Forelimb muscle (tissue), 1 donor: ENCODE measurements around the gene CEP55. TPM values are rescaled to one million over a fixed set of nuclear protein-coding genes. Genes with fewer than 3 reads are reported as not detected.
A peak's percentile ranks its signal among the peaks of the same experiment; 100 is the strongest.
"Not testable (repeated sequence)": the region's sequence is repeated elsewhere in the genome, so short reads cannot be mapped to it uniquely, and the experiment has no call there.

Experiments used
- DNase-seq: peaks from one replicate; pipeline ENCODE4 v3.0.0-alpha.2; 2013; ENCODE audit warnings: low read depth
- polyA plus RNA-seq: library from polyadenylated mRNA; unstranded; fragments of 120-200 nt; gene quantifications from one replicate; pipeline ENCODE4 v1.2.1, GENCODE V29; 2013; ENCODE audit not compliant: insufficient read length

CEP55 gene
- polyA plus RNA-seq, 1 donor, result 6.2 TPM

DNA sequence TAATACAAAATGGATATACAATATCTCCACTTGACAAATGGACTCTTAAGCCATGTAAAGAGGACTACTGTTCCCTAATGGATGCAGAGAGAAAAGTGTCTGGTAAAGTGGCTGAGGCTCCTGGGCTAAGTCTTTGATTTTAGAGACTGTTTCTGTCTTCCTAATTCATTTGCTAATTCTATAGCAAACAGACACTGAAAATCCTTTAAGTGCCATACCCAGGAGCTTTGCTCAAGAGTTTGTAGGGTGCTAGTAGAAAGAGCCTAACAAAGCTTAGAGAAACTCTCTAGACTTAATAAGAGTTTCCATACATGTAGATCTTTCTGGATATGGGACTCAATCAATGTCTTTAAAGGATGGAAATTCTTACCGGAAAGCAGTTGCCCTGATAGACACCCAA, 16.7 kb downstream of the CEP55 start:
- DNase-seq, result no peak

DNA sequence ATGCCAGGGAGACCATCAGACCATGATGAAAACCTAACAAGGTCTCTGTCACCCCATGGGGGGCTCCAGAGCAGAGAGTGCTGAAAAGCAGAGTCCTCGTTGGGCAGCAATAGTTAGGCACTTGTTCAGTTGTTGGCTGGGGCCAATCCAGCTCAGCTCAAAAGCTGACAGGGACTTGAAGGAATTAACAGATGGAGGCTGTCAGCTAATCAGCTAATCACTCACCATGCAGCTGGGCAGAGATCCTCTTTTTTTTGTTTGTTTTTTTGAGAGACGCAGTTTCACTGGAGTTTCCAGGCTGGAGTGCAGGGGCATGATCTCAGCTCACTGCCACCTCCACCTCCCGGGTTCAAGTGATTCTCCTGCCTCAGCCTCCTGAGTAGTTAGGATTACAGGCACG, 18.1 kb downstream of the CEP55 start:
- DNase-seq, result no peak

DNA sequence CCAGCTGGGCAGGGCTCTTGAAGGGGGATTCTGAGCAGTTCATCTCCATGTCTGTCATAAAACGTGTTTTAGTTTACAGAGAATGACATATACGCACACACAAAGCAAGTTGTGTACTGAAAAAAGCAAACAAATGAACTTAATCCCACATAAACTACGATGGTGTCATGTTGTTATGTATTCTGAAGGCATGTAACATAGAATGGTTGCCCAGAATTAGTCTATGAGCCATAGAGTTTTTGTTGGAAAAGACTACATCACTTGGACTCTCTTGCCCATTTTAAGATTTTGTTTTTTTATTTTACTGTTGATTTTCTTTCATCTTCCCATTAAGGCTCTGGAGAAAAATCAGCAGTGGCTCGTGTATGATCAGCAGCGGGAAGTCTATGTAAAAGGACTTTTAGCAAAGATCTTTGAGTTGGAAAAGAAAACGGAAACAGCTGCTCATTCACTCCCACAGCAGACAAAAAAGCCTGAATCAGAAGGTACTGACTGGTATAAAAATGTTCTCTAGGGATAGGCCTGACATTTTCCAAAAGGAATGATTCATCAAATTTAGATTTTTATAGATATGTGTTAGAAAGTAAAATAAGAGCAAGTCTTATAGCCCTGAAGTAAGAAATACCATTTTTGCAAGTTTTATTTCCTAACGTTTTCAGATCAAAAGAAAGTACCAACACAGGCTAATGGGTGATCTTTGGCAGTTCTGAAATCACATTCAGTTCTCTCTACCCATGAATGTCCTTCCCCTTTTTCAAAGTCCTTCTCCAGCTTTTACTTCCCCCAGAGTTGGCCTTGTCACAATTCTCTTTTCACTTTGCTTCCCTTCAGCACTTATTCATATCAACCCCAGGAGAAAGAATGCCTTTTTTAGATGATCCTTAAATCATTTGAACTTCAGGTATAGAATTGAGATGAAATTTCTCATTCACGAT, 18.9 kb downstream of the CEP55 start:
- DNase-seq, result no peak

DNA sequence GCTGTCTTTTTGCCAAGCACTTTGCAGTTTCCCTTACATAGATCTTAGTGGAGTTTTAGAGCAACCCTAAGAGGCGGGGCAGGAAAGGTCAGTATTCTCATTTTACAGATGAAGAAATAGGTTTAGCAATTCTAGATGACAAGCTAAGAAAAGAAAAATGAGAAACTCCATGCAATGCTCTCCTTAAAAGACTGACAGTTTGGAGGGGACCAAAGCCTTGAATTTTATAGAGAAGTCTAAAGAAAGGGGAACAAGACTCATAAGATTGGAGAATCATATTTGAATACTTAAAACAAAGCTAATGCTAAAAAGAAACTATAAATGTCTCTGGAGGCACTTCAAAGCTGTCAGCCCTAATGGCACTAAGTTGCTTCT, 19.6 kb downstream of the CEP55 start:
- DNase-seq, result no peak

DNA sequence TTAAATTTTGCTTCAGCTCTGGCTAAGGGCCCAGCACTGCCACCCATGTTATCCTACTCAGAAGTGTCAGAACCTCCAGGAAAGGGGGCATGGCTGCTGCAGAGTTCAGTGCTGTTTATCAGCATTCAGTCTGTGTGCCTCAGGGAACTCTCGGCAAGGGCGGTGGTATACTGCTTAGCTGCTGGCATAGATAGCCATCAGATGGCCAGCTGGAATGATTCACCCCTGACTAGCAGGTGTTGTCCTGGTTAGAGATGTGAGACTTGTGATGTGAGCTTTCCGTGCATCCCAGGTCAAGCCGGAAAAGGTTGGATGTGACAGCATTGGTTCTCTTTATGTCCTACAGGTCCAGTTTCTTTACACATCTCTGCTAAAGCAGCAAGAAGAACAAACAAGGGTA, 22.1 kb downstream of the CEP55 start:
- DNase-seq, result no peak

- no peak for DNase-seq
Observed at GRCh38 chr10:93535293-93535692, 38.9 kb downstream of the CEP55 start.

GRCh38 chr10:93540871-93541270, 44.5 kb downstream of the CEP55 start:
- not testable (repeated sequence) for DNase-seq

DNA sequence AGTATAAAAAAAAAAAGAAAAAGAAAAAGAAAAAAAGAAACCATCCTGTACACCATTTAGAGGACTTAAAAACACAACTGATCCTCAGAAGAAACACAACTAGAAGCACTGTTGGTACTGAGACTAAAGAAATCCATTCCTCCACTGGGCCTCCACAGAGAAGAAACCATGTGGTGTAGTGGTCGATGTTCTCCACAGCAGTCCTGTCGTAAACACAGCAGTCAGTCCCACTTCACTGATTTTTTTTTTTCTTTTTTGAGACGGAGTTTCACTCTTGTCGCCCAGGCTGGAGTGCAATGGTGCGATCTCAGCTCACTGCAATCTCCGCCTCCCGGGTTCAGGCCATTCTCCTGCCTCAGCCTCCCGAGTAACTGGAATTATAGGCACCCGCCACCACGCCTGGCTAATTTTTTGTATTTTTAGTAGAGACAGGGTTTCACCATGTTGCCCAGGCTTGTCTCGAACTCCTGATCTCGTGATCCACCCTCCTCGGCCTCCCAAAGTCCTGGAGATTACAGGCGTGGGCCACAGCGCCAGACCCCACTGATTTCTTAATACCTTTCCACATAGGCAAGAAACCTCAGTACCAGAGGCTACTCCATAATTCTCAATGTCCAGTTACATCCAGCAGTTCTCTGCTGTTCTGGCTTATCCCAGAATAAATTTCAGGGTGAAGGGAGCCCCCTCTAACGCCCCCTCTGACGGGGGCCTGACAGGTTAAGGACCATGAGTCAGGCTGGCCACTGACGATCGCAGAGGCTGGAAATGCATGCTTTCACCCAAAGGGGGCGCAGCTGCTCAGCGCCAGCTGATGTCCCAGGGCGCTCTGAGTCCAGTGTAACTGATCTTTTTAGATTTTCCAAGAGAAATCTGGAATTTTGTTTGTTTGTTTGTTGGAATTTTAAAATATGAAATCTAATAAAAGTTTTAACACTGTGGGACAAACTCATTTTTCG, 45.3 kb downstream of the CEP55 start:
- DNase-seq, result peak; percentile 43

- DNase-seq, result peak; percentile 49
Observed at GRCh38 chr10:93542358-93542791, 46.0 kb downstream of the CEP55 start.

DNA sequence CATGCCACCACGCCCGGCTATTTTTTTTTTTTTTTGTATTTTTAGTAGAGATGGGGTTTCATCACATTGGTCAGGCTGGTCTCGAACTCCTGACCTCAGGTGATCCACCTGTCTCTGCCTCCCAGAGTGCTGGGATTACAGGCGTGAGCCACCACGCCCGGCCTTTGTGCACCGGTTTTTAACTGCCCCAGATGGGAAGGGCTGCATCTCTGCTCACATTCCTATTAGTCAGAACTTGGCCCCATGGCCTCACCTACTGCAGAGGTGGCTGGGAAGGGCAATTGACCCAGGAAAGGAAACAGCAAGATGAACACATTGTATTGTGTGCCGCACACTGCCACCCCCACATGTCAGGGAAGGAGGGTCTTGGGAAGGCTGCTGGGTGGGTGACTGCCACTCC, 50.6 kb downstream of the CEP55 start:
- DNase-seq, result not testable (repeated sequence)

DNA sequence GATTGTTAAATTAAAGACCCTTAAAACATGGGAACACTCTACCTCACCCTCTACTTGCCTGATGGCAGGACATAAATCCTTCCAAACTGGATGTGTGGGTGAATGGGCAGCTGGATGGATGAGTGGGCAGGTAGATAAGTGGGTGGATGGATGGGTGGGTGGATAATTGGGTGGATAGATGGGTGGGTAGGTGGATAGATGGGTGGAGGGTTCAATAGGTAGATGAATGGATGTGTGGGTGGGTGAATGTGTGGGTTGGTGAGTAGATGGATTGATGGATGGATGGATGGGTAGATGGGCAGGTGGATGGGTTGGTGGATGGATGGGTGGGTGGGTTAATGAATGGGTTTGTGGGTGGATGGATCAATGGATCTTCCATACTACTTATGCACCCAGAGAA, 51.1 kb downstream of the CEP55 start:
- DNase-seq, result no peak

DNA sequence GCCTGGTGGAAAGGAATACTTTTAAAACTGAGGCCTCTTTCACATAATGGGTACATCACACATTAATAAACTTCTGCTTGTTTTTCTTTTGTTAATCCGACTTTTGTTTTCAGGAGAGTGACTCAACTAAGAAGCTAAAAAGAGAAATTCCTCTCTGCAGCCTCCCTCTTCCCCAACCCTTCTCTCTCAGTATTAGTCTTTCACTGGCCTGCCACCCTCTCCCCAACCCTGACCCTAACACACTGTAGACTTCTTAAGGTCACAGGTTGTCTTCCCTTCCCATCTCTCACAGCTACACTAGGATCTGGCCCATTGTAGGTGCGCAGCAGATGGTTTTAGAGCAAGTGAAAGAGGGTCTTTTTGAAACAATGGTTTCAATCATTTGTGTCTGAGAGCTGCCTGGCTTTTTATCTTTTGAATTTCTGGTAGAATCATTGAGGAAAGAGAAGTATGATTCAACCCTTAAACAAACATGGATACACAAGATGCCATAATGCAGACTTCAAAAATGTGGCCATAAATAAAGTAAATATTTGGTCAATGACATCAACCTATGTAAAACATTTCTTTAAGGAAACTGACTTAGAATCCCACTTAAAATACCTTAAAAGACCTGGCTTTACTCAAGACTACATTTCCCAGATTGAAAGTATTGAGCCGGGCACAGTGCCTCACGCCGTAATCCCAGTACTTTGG, 52.1 kb downstream of the CEP55 start:
- DNase-seq, result no peak

GRCh38 chr10:93550606-93551005, 54.2 kb downstream of the CEP55 start:
- no peak for DNase-seq

DNA sequence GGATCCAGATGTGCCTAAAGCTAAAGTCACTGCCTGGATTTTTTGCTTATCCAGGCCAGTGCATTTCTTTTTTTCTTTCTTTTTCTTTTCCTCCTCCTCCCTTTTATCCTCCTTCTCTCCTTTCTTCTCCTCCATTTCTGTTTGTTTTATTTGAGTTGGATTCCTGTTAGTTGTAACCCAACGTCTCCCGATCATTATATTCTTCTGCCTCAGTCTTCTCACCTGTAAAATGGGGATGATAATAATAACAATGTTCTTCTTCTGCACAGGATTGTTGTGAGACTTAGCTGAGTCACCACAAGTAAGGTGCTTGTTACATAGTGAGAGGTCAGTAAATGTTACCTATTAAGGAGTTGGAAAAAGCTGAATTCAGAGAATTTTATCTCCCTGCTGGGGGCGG, 56.4 kb downstream of the CEP55 start:
- DNase-seq, result no peak

DNA sequence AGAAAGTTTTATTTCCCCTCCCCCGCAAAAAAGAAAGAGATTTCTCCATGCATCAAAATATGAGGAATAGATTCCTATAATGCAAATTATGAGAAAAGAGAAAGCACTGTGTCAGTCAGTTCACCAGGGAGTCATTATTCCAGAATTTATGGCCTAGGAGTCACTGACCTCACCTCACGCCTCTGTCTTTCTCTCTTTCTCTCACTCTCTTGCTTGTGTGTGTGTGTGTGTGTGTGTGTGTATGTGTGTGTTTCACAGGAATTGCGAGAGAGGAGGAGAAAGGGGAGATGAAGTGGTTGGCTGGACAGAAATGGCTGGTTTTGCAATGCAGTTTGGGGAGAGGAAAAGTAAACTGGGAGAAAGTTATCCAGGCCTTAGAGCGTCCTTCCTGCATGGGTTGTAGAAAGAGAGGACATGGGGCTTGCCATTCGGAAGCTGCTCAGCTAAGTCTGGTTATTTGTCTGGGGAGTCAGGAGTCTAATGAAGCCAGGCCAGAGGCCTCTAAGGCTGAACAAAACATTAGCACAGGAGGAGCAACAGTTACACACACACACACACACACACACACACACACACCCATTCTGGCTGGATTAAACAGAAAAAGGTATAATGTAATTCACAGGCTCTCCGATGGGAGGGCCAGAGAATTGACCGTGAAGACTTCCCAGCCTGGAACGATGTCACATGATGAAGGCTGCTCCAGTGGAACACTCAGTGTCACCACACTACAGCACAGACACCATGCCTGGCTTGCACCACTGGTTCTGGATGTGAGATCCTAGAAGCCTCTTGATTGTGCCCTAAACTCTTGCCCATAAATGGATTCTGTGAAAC, 57.3 kb downstream of the CEP55 start:
- peak; percentile 25 for DNase-seq

- DNase-seq, result no peak
Observed at GRCh38 chr10:93554316-93554663, 57.9 kb downstream of the CEP55 start.

DNA sequence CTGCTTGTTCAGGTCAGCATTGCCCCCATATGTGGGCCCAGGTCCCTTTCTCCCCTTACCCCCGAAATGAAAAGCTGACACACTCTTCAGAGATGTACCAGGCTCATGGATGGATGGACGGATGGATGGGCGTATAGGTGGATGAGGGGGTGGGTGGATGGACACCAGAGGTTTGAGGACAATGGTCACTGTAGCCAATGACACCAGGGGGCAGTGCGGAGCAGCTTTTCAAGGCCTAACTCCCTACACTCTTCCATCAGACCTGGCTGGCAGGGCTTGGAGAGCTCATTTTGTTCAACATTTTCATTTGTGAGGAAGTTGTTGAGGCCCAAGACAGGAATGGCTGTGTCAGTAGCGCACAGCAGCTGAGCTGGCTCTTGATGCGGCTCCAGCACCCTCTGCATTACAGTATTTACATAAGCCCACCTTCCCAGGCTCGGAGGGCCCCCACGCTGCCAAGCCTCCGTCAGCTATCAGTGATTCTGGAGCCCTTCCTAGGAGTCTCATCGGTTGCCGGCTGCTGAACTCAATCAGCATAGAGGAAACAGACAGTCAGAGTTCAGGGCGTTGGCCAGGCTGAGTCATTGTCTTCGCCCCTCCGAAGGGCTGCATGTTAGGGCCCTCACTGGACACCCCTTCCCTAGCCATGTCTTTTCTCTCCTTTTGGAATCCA, 58.5 kb downstream of the CEP55 start:
- no peak for DNase-seq

DNA sequence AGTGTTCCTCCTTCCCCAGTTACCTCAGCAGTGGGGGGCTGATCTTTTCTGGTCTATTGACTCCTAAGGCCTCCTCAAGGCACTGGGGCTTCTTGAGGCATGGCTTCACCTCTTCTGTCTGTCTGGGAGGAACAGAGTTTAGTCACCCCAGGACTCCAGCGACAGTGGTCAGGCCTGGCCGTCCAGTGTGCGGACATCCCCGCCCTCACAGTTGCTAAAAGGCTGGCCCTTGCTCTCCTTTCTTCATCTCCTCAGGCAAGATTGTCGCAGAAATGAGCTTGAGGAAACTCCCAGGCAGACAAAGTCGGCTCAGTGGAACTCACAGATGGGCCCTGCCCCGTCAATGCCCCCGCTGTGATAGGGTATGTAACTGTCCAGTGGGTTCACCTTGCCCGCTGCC, 63.1 kb downstream of the CEP55 start:
- no peak for DNase-seq

GRCh38 chr10:93560541-93560940, 64.1 kb downstream of the CEP55 start:
- DNase-seq, result no peak

GRCh38 chr10:93565446-93565845, 69.0 kb downstream of the CEP55 start:
- no peak for DNase-seq
